HG02870 (cell line): ENCODE measurements around the gene IGFBP4.

Experiments
- ATAC-seq: cut with Tn5 transposase; IDR thresholded peaks from one replicate; pipeline ENCODE4 v1.9.1; 2021; ENCODE audit warnings: mild to moderate bottlenecking, moderate library complexity; ENCODE audit not compliant: unreplicated experiment

IGFBP4 gene

GRCh38 chr17:40431231-40431602 lies 12.0 kb upstream of the IGFBP4 start:
- no peak for ATAC-seq

GRCh38 chr17:40432864-40433528 lies 10.3 kb upstream of the IGFBP4 start:
- no peak for ATAC-seq

- ATAC-seq, result no peak
These were observed 9.5 kb upstream of the IGFBP4 start for GRCh38 chr17:40433551-40434415.

GRCh38 chr17:40436636-40437035 lies 6.6 kb upstream of the IGFBP4 start:
- ATAC-seq, result no peak

- no peak for ATAC-seq
These were observed 6.0 kb upstream of the IGFBP4 start for GRCh38 chr17:40437095-40437732.

- no peak for ATAC-seq
These were observed 3.1 kb upstream of the IGFBP4 start for GRCh38 chr17:40440166-40440565.

- no peak for ATAC-seq
These were observed 656 bp upstream of the IGFBP4 start for GRCh38 chr17:40442392-40443195.

GRCh38 chr17:40443988-40444899 lies 994 bp downstream of the IGFBP4 start:
- ATAC-seq, result no peak

- no peak for ATAC-seq
These were observed 2.7 kb downstream of the IGFBP4 start for GRCh38 chr17:40445751-40446468.

- no peak for ATAC-seq
These were observed 3.9 kb downstream of the IGFBP4 start for GRCh38 chr17:40447148-40447644.

- ATAC-seq, result no peak
These were observed 4.6 kb downstream of the IGFBP4 start for GRCh38 chr17:40447806-40448205.

- no peak for ATAC-seq
These were observed 5.0 kb downstream of the IGFBP4 start for GRCh38 chr17:40448213-40448638.

GRCh38 chr17:40448639-40449261 lies 5.5 kb downstream of the IGFBP4 start:
- ATAC-seq, result no peak

GRCh38 chr17:40450175-40450574 lies 6.9 kb downstream of the IGFBP4 start:
- ATAC-seq, result no peak

GRCh38 chr17:40451420-40451819 lies 8.2 kb downstream of the IGFBP4 start:
- ATAC-seq, result no peak

GRCh38 chr17:40452216-40452787 lies 9.1 kb downstream of the IGFBP4 start:
- ATAC-seq, result no peak

GRCh38 chr17:40452921-40453378 lies 9.7 kb downstream of the IGFBP4 start:
- no peak for ATAC-seq
